ENCODE data around the gene MSANTD2. TPM values are rescaled to one million over a fixed set of nuclear protein-coding genes. Genes with fewer than 3 reads are reported as not detected.

The MSANTD2 gene
- 10 to 100 TPM in 11 of 12 donors, not detected in 1; 11.1 to 32.5 (median 16.0) TPM for polyA plus RNA-seq (ENCODE audit: insufficient read length in 12 of 12)
- long read RNA-seq, donor 1, partial matches to known transcripts: 0 of 1 reads
- long read RNA-seq, donor 1, other reads (novel, unspliced or antisense): 0 of 1 reads
- long read RNA-seq, donor 2, partial matches to known transcripts: 0 of 4 reads
- long read RNA-seq, donor 2, other reads (novel, unspliced or antisense): 0 of 4 reads
- long read RNA-seq, donor 3: 0 reads
- long read RNA-seq, donor 4, partial matches to known transcripts: 0 of 2 reads
- long read RNA-seq, donor 4, other reads (novel, unspliced or antisense): 0 of 2 reads
- long read RNA-seq, donor 5: 0 reads
- long read RNA-seq, donor 6, partial matches to known transcripts: 0 of 1 reads
- long read RNA-seq, donor 6, other reads (novel, unspliced or antisense): 0 of 1 reads
- long read RNA-seq, donor 7, partial matches to known transcripts: 0 of 3 reads
- long read RNA-seq, donor 7, other reads (novel, unspliced or antisense): 0 of 3 reads
- long read RNA-seq, donor 8, partial matches to known transcripts: 0 of 5 reads
- long read RNA-seq, donor 8, other reads (novel, unspliced or antisense): 0 of 5 reads
- long read RNA-seq, donor 9, partial matches to known transcripts: 0 of 4 reads
- long read RNA-seq, donor 9, other reads (novel, unspliced or antisense): 0 of 4 reads
- long read RNA-seq, donor 10, partial matches to known transcripts: 0 of 4 reads
- long read RNA-seq, donor 10, other reads (novel, unspliced or antisense): 0 of 4 reads
- long read RNA-seq, donor 11, partial matches to known transcripts: 0 of 3 reads
- long read RNA-seq, donor 11, other reads (novel, unspliced or antisense): 0 of 3 reads

DNA sequence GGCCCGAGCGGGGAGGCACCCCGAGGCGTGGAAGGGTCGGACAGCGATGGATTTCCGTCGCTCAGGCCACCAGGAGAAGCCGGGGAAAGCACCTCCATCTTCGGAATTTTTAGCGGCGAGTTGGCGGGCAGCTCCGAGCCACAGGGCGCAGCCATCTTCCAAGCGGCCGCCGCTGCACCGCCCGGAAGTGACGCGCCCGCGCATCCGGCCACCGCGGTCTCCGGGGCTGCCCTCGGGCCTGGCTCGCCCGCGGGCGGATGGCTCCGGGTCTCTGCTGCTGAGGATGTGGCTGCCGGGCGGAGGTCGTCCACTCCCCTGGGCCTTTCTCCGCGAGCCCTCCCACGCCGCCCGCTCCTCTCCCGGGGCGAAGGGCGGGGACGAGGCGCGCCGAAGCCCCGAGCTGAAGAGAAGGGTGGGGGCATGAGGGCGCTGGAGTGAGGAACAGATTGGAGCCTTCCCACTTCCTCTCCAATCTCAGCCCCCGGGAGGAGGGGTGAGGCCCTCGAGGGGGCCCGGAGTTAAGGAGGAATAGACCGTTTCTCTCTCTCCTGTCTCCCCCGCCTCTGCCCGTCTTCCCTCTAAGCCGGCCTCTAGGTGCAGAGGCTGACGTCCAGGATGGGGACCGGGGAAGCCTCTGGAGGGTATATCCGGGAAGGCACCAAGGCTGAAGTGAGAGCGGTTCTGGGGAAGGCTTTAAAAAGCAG, at the start of gene MSANTD2:
TSS of gene MSANTD2 (minus strand) at position 181 of the 704 bp plus-strand sequence. CDS start at position 155, 26 bp downstream.
- peak; percentile 91 for DNase-seq

- DNase-seq: no peak
Observed at GRCh38 chr11:124846070-124846673, 46.0 kb upstream of the MSANTD2 start.

DNA sequence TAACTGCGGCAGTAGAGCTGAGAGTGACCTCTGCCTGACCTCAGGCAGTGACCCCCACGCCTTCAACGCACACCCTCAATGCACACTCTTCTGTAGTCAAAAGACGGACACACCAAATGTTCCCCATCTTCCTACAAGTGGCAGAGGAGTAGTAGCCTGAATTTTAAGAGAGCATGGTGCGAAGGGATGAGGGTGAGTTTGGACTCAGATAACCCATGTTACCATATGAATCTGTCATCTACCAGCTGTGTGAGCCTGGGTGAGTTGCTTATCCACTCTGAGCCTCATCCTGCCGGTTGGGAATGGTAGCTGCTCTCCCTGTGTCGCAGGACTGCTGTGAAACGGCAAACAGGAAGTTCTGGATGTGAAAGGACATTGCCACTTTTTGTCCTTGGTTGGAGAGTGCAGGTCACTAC, 44.5 kb upstream of the MSANTD2 start:
- no peak for DNase-seq

DNA sequence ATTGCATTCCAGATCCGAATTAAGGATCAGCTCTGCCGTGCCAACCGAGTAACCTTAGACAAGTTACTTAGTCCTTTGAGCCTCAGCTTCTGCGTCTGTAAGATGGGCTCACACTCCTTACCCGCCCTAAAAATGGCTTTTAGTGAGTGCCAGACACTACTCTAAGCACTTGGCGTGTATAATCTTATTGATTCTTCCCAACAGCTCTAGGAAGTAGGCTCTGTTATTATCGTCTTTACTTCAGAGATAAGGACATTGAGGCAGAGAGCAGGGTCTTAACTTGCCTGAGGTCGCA, 43.4 kb upstream of the MSANTD2 start:
- no peak for DNase-seq

GRCh38 chr11:124842305-124842704, 42.1 kb upstream of the MSANTD2 start:
- no peak for DNase-seq

- DNase-seq: no peak
Observed at GRCh38 chr11:124841840-124842239, 41.6 kb upstream of the MSANTD2 start.

GRCh38 chr11:124841201-124841600, 41.0 kb upstream of the MSANTD2 start:
- no peak for DNase-seq

GRCh38 chr11:124840666-124841065, 40.5 kb upstream of the MSANTD2 start:
- DNase-seq: no peak

GRCh38 chr11:124839972-124840621, 39.9 kb upstream of the MSANTD2 start:
- no peak for DNase-seq

- DNase-seq: no peak
Observed at GRCh38 chr11:124839128-124839971, 39.1 kb upstream of the MSANTD2 start.

- no peak for DNase-seq
Observed at GRCh38 chr11:124838805-124839127, 38.6 kb upstream of the MSANTD2 start.

GRCh38 chr11:124837491-124837856, 37.3 kb upstream of the MSANTD2 start:
- DNase-seq: peak; percentile 55

DNA sequence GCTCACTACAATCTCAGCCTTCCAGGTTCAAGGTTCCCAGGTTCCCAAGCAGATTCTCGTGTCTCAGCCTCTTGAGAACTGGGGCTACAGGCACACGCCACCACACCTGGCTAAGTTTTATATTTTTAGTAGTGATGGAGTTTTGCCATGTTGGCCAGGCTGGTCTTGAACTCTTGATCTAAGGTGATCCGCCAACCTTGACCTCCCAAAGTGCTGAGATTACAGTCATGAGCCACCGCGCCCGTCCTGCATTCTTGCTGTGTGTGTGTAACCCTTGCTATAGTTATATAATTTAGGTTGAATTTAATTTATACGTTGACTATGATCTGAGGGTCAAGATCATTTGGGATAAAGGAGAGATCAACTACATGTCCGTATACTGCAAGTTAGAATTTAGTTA, 35.7 kb upstream of the MSANTD2 start:
- DNase-seq: no peak

DNA sequence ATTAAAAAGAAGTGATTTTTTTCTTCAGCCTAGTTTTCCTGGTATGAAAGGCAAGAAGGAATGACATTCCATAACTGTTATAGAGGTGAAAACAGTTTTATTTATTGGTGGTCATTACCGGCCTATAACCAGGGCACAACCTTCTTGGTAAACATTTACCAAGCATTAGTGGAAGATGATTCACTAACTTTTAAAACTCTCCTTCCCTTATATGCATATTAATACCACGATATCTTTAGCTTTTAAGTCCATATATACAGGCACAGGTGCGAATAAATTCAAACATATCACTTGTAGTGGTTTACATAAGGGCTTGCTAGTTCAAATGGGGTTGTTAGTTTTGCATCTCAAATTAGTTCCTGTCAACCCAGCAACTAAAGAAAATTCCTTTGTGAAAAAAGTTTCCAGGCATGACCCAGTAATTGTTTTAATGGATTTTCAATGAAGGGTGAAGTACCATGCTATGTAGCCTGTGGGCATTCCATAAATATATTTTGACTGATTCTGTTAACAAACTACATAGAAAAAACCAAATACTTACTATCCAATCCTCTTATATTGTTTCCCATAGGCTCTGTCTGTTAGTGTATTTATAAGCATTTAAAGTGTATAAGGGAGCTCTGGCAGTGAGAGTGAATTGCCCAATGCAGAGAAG, 34.4 kb upstream of the MSANTD2 start:
- DNase-seq: no peak

- no peak for DNase-seq
Observed at GRCh38 chr11:124832571-124832970, 32.4 kb upstream of the MSANTD2 start.

GRCh38 chr11:124831897-124832296, 31.7 kb upstream of the MSANTD2 start:
- no peak for DNase-seq

- DNase-seq: no peak
Observed at GRCh38 chr11:124830749-124831148, 30.5 kb upstream of the MSANTD2 start.

- DNase-seq: no peak
Observed at GRCh38 chr11:124829986-124830385, 29.8 kb upstream of the MSANTD2 start.

GRCh38 chr11:124825876-124826275, 25.7 kb upstream of the MSANTD2 start:
- no peak for DNase-seq
